Measurements from ENCODE around the gene KRT72.

KRT72 gene

DNA sequence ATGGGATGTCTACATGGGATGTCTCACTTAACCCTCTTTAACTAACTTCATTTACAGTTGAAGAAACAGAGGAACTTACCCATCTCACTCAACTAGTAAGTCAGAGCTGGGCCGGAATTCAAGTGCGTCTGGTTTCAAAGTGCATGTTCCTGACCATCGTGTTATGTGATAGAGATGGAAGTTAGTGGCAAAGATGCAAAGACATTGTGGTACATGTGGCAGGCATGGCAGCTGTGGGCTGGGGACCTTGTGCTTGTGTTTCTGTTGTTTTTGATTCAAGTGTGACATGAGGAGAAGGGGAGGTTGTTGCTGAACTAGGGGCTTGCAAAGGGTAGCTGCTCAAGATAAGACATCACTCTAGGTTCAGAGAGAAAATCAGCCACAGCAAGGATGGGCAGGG lies 25.3 kb downstream of the KRT72 start:
- no peak for DNase-seq

DNA sequence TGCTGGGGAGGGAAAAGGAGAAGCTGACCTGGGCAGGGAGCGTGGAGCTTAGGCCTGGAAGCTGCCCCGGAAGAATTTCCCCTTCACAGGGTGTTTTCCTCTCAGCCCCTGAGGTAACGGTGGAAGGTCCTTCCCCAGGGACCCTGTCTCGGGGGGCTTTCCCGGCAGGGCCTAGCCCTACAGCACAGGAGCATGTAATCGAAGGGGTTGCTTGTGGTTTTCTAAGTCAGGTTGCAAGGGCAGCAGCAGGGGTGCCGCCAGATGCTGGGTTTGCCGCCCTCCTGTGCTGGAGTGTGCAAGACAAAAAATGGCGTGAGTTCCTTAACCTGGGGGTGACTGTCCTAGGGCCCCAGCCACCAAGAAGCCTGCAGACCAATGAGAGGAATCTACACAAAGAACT lies 26.0 kb downstream of the KRT72 start:
- DNase-seq = no peak

DNA sequence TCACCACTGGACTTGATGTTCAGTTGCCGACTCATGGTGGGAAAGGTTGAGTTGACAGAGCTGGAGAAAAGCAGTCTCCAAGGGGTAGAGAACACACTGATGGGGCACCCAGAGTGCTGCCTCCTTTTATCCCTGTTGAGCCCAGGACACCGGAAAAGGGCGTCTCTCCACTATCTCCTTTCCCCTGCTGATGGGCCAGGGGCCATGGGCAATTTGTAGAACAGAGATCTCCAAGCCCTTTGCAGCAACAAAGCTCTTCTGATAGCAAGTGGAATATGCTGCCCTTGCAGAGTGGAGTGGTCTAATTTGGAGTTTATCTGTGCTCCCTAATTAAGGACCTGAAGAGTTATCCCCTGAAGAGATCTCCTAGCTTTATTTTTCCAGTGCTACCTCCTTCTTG lies 27.5 kb downstream of the KRT72 start, which contains the start of gene KRT74:
TSS of gene KRT74 (minus strand) at position 101 of the 400 bp plus-strand sequence. CDS start at position 35, 66 bp downstream.
- DNase-seq = no peak

DNA sequence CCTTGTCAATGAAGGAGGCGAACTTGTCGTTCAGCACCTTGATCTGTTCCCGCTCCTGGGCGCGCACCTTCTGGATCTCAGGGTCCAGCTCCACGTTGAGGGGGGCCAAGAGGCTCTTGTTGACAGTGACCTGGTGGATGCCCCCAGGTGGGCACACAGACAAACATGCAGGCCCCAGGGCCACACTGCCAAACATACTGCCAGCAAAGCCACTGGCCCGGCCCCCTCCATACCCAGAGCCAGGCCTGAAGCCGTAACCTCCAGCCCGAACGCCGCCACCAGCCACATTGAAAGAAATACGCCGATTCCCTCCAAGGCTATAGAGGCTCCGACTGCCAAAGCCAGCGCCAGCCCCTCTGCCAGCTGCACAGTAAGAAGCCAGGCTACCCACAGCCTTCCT lies 28.0 kb downstream of the KRT72 start:
- DNase-seq = no peak

DNA sequence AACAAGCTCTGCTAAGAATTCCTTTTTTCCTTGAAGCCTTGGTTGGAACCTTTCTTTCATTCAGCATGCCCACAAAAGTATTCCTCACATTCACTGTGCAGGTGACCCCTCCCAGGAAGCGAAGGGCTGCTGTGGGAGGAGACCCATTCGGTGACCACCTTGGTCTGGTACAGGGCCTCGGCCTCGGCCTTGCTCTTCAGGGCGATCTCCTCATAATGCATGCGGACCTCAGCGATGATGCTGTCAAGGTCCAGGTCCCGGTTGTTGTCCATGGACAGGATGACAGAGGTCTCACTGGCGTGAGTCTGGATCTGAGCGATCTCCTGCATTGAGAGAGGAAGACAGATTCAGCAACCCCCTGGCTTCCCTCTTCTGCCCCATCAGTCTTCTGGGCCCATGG lies 30.8 kb downstream of the KRT72 start:
- DNase-seq = no peak

DNA sequence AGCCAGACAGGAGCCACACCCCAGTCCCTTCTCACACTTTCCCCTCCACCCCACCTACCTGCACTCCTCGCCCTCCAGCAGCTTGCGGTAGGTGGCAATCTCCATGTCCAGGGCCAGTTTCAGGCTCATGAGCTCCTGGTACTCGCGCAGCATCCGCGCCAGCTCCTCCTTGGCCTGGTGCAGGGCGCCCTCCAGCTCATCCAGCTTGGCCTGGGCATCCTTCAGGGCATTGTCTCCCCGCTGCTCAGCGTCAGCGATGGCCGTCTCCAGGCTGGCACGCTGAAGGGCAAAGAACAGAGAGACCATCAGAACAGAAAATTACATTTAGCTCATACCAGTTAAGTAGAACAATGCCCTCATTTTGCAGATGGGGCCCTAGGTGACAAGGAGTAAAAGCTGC lies 33.2 kb downstream of the KRT72 start:
- DNase-seq = no peak

DNA sequence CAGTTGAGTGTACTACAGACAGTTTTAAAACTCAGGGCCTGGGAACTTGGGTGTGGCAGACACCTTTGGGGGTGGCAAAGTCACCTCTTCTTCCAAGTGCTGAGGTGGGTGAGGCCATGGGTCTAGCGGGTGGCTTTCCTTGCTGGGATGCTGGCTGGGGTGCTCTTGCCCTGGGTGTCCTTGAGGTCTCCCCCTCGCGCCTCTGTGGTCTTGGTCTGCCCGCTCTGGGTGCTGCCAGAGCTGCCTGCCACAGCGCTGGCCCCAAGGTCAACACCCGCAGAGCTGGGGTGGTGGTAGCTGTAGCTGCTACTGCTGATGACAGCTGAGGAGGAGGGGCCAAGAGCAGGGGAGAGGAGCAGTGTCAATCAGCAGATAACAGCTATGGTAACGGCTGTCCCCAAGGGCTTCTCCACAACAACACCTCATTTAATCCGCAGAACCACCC lies 34.4 kb downstream of the KRT72 start:
- DNase-seq = no peak

DNA sequence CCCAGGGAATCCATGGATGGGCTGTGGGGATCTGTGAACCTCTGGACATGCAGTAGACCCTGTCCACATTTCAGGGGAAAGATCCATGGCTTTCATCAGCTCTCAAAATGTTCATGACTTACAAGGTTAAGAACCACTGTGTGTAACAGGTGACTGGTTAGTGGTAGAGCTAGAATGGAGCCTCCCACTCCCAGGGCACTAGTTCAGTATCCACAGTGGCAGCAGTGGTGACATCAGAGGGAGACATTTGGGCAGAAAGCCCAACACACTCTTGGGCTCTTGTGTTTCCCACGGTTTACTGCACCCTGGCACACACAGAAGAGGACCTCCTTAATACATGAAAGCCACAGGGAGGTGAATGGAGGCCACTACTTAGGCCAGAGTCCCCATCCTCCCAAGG lies 36.7 kb downstream of the KRT72 start:
- DNase-seq = no peak

DNA sequence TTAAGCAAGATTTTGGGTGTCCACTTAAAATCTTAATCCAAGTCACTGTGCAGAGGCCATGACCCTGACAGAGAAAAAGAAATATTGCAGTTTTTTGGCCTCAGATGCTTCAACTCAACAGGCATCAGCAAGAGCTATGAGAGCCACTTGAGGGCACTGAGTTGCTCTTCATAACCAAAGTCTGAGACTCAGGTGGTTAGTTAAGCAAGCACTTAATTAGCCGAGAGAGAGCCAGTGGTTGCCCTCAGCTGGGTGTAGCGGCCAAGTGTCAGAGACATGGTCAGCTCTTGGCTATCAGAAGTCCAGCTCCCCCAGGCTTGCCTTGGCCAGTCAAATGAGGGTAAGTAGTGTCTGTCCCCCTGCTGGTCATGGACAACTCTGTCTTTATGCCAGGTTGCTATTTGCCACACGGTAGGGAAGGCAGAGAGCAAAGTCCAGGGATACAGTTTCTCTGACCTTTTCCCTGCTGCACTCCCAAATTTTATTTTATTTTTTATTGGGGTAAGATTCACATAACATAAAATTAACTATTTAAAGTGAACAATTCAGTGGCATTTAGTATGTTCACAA lies 39.3 kb downstream of the KRT72 start:
- no peak for DNase-seq

DNA sequence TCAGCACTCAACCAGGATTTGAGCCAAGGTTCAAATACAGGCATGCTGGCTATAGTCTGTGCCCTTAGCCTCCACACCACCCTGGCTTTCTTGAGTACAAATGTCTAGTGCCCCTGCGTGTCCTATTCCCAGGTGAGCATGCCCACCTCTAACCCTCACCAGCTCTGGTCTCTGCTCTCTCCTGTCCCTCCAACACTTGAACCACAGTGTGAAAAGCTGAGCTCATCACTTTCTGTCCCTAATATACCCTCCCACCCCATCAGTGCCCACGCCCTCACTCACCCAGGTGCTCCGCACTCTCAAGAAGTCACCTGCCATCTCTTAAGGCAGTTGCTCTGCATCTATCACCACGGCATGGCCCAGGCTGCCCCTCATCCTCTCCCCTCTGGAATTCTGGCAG lies 41.3 kb downstream of the KRT72 start:
- no peak for DNase-seq

DNA sequence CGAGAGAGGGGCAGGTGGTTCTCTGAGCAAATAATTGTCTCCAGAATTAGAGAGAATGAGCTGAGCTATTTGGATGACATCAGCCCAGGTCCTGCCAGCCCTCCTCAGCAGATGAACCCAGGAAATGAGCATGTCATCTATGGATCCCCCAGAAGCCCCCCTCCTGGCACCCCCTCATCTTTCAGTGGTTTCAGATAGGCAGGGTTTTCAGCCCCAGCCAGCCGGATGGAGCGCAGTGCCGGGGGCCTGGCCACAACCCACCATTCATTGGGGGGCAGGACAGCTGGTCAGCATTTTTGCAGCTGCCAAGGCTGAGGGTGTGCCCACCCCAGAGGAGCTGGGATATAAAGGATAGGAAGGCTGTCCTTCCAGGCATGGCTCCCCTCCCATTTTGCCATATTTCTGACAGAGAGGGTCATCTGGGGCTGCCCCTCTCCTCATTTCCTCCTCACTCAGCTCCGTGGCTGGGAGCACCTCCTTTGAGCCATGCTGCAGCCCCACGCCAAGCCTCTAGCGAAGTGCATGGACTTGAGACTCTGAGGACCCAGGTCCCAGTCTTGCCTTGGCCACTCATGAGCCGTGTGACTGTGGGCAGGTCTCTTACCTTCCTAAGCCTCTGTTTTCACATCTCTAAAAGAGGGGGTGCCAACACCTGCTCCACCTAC lies 42.4 kb downstream of the KRT72 start:
- DNase-seq = no peak

DNA sequence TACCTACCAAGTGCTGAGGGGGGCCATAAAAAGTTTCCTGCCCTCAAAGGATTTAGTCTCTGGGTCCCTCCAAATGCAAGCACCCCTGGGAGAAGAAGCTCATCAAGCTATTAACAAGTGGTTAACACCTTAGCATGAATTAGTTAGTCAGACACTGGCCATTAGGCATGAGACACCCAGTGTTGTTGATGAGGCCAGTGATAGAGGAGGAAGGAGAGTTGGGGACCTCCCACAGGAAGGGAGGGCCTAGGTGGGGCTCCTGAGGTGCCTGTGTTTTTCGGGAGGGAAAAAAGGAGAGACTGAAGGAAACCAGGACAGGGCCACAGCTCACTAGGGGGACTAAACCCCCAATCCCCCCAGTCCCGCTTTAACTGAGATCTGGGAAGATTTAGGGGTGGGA lies 43.8 kb downstream of the KRT72 start:
- DNase-seq = no peak

DNA sequence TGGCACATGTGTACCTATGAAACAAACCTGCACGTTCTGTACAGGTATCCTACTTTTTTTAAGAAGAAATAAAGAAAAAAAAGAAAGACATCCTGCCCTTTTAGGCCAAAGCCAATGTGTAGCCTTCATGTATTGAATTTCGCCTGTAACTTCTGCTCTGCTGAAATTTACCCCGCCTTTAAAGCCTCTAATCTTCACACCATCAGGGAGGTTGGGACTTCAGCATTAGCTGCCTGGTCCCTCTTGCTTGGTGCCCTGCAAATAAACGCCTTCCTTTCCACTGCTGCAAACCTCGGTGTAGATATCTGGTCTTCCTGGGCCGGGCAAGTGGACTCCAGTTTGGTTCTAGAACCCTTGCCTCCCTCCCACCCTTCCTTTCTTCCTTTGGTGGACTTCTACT lies 45.7 kb downstream of the KRT72 start:
- no peak for DNase-seq

DNA sequence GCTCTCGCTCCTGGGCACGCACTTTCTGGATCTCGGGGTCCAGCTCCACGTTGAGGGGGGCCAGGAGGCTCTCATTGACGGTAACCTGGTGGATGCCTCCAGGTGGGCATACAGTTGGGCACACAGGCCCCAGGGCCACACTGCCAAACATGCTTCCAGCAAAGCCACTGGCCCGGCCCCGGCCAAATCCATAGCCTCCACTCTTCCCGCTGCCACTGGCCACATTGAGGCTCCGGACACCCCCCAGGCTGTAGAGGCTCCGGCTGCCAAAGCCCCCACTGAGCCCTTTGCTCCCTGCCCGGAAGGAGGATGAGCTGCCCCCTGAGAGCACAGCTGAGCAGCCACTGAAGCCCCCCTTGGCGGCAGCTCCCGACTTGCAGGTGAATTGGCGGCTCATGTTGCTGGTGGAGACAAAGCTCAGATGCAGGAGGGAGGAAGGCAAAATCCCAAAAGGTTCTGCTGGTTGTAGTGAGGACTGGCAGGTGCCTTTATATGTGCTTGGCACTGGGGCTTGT lies 48.5 kb downstream of the KRT72 start, which contains the start of gene KRT71:
TSS of gene KRT71 (minus strand) at position 465 of the 515 bp plus-strand sequence. CDS start at position 397, 68 bp downstream.
- DNase-seq = no peak

DNA sequence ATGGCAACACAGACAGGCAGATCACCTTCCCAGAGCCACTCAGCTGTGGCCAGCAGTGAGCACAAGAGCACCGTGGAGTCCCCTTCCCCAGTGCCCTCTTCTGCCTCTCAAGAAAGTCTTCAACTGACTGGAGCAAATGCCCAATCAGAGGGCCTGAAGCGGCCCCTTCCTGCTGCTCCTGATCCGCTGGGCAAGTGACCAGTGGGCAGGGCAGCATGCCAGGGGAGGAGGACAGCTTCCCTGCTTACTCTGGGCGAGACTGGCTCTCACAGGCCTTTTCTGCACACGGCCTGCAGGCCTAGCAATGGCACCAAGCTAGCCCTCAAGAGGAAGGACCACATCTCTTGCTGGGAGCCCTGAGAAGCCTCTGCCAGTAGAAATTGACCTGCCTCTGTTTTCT lies 49.2 kb downstream of the KRT72 start:
- no peak for DNase-seq

DNA sequence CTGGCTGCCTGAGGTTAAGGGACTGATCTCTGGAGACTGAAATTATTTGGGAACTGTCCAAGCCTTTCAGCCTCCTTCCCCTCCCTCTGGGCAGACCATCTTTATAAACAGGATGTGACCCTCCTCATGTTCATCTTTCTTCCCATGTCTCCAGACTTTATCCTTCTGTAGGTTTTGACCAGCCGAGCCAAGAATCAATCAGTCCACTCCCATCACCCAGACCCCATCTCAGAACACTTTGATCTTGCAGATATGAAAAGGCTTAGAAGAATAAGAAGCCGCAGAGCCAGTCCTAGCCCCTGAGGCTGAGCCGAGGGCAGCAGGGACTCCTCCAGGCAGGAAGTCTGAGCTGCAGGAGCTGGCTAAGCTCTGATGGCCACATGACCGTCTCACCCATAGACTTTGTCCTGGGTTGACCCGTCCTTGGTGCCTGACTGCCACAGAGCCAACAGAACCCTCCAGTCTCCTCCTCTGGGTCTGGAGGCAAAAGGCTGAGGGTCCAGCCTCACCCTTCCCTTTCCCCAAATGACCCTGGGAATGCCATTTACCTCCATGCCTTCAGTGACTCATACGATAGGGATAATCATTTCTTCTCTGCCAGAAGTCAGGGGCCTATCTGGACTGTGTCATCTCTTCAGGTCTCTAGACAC lies 49.9 kb downstream of the KRT72 start:
- no peak for DNase-seq

DNA sequence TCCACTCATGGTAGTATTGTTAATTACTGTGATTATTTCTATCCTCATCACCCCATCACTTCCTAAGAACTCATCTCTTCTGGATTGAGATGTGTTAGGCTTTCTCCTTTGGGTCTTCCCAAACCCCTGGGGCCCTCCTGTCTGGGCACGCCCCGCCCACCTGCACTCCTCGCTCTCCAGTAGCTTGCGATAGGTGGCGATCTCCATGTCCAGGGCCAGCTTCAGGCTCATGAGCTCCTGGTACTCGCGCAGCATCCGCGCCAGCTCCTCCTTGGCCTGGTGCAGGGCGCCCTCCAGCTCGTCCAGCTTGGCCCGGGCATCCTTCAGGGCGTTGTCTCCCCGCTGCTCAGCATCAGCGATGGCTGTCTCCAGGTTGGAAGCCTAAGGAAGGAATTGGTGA lies 55.1 kb downstream of the KRT72 start:
- no peak for DNase-seq

DNA sequence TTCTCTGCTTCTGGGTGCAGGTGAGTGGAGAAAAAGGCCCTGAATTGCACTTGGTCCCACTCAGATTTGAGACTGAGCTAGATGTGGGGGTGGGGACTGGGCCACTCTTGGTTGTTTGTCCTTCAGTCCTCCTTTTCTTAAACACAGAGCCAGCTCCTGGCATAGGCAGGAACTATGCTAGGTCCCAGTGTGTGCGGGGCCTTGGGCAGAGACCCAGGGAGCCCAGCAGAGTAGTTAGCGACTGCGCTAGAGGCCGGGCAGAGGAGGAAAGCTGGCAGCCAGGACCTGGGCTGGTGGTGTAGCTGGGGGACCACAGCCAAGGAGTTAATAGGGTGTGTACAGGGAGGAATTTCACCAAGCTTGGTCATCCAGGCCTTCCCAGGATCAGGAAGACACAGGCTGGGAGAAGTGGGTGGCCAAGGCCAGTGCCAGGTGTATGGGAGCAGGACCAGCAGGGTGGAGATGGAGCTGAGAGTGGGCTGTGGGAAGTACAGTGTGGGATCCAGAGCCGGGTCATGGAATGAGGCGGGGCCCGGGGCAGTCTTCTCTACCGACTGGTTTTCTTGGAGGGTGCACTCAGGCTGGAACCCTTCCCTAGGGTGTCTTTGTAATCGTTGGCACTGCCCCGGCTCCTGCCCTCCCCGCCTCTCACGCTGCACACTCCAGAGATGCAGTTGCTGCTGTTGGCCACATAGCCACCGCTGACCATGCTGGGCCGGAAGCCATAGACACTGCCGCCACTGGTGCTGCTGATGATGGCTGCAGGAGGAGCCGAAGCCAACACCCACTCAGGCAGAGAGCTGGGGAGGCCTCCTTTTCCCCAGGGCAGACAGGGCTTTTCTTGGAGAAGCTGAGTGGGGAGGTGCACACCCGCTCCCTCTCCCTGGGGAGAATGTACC lies 57.0 kb downstream of the KRT72 start:
- no peak for DNase-seq

DNA sequence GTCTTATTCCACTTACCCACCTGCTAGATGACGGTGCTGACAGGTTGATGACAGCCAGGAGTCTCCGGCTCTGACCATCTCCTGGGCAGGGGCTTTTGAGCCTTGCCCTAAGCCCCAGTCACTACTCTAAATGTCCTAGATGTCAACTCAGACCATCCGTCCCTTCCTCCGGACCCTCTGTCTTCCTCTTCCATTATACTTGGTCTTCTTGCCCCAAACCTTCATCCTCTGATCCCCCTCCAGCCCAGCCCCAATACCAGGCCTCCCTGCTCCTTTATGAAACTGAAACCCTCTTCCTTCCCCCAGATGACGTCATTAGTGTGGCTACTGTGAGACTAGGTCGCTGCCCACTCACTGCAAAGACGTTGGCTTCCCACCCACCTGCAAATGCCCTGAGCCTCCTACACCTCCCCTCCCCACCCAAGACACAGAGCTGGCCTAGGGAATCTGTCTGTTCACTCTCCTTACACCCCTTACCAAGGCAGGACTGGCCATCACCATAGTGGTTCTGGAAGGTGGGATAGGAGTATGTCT lies 58.4 kb downstream of the KRT72 start:
- DNase-seq = no peak

DNA sequence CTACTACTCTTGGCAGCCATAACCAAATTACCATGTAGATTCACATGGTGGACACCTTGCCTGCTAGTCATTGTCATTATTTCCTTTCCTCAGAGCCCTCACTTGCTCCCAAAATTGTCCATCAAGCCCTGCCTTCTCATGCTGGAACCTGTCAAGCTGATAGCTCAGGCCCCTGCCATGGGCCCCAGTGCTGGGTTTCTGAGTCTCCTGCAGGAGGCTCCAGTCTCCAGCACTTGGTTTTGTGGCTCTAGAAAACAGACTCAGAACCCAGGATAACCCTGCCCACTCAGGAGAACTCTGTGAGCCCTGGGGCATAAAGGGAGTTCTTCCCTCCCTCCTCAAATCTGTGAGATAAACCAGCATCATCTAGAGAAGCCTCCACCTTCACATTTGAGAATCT lies 59.1 kb downstream of the KRT72 start:
- DNase-seq = no peak

DNA sequence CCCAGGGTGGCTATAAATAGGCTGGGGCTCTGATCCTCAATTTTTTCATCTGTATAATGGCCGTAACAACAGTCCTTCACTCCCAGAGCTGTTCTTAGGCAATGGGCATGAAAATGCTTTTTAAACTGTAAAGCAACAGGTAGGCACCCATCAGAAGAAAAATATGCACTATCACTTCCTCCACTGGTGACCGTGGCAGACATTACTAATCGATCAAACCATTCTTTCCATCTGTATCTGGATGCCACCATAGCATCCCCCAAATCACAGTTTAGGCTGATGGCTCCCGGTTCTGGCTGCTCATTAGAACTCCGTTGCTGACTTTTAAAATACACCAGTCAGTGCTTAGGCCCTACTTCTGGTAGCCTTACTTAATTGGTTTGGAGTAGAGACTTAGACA lies 59.6 kb downstream of the KRT72 start:
- no peak for DNase-seq

DNA sequence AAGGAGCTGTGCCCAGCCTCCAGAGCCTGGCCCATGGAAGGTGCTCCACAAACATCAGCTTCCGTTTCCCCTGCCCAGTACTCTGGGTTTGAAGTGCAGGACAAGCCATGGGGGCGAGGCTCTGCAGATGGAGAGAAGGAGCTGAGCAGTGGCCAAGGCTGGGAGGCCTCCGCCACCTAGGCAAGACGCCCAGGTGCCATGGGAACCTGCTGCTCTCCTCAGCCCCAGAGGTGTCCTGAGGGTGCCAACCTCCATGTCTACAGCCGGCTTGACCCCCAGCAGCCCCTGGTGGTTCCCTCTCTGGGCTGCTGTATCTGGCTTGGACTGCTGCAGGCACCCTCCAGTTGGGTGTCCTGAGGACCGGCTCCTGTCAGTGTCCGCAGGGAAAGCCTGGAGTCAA lies 60.7 kb downstream of the KRT72 start:
- no peak for DNase-seq

DNA sequence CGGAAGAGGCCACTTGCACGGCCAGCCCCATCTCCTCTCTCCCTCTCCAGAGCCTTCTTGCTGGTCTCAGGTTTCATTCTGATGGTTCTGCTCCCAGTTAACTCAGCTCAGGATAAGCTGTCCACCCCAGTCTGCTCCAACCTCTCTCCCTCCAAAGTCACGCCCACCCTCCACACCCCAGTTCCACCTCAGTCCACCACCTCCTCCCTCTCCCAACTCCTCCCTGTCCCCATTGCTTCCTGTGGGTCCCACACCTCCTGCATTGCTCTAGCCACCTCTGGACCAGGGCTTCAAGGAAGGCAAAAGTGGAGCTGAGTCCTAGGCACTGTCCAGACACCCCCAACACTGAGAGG lies 61.5 kb downstream of the KRT72 start:
- DNase-seq = no peak

Data from T1000 (cell line).